Fibroblast of skin of left biceps (primary cell): ENCODE data around the gene EPHA6.
A peak's percentile ranks its signal among the peaks of the same experiment; 100 is the strongest.

Source experiments
- DNase-seq, 2 experiments: peaks; one replicate each; pipeline ENCODE4 v3.0.0-alpha.2; 2013; ENCODE audit warnings: low read depth in 2 of 2

The EPHA6 gene

GRCh38 chr3:96813820-96814650, at the start of gene EPHA6:
TSS of gene EPHA6 (plus strand) at chr3:96814594.
- DNase-seq = peak in 1 of 2 experiments; percentile 4

GRCh38 chr3:96776818-96777217, 37.6 kb upstream of the EPHA6 start:
- no peak for DNase-seq

GRCh38 chr3:96779810-96780209, 34.6 kb upstream of the EPHA6 start:
- DNase-seq = no peak

- no peak for DNase-seq
Measured at GRCh38 chr3:96796101-96796500, 18.3 kb upstream of the EPHA6 start.

- DNase-seq = no peak
Measured at GRCh38 chr3:96803870-96804269, 10.5 kb upstream of the EPHA6 start.

GRCh38 chr3:96806341-96806740, 8.1 kb upstream of the EPHA6 start:
- no peak for DNase-seq

GRCh38 chr3:96813134-96813819, 1.1 kb upstream of the EPHA6 start:
- DNase-seq = peak; percentile 10 to 18

- DNase-seq = no peak
Measured at GRCh38 chr3:96814651-96815567, 515 bp downstream of the EPHA6 start.

- DNase-seq = no peak
Measured at GRCh38 chr3:96831175-96831574, 16.8 kb downstream of the EPHA6 start.

- no peak for DNase-seq
Measured at GRCh38 chr3:96833301-96833700, 18.9 kb downstream of the EPHA6 start.

- DNase-seq = no peak
Measured at GRCh38 chr3:96836153-96836915, 21.9 kb downstream of the EPHA6 start.

GRCh38 chr3:96843505-96844203, 29.3 kb downstream of the EPHA6 start:
- DNase-seq = no peak

GRCh38 chr3:96844204-96844514, 29.8 kb downstream of the EPHA6 start:
- no peak for DNase-seq

- no peak for DNase-seq
Measured at GRCh38 chr3:96852849-96853248, 38.5 kb downstream of the EPHA6 start.

- no peak for DNase-seq
Measured at GRCh38 chr3:96860882-96861281, 46.5 kb downstream of the EPHA6 start.

GRCh38 chr3:96863129-96863740, 48.8 kb downstream of the EPHA6 start:
- DNase-seq = no peak

GRCh38 chr3:96865605-96866004, 51.2 kb downstream of the EPHA6 start:
- DNase-seq = no peak

GRCh38 chr3:96869316-96869715, 54.9 kb downstream of the EPHA6 start:
- DNase-seq = no peak

GRCh38 chr3:96877510-96877909, 63.1 kb downstream of the EPHA6 start:
- no peak for DNase-seq

GRCh38 chr3:96900031-96900430, 85.6 kb downstream of the EPHA6 start:
- DNase-seq = no peak
